ENCODE data around the gene RELL2. TPM values are rescaled to one million over a fixed set of nuclear protein-coding genes. Genes with fewer than 3 reads are reported as not detected.

The RELL2 gene
- total RNA-seq = 0.44 and 1.9 TPM in 2 replicates

GRCh38 chr5:141636413-141637122 is at the start of gene RELL2, which contains the start of gene HDAC3:
RELL2 (plus strand) TSS chr5:141636997; CDS start chr5:141638226, 1,229 bp downstream.
HDAC3 (minus strand) TSS chr5:141636849; CDS start chr5:141636790, 59 bp downstream.

GRCh38 chr5:141618804-141619554 is 17.8 kb upstream of the RELL2 start, which contains the start of gene DIAPH1:
DIAPH1 (minus strand) TSS chr5:141619000; CDS start chr5:141618914, 86 bp downstream.

GRCh38 chr5:141650851-141651727 is 14.3 kb downstream of the RELL2 start, which contains the start of gene FCHSD1:
FCHSD1 (minus strand) TSS chr5:141651418; CDS start chr5:141651368, 50 bp downstream.

GRCh38 chr5:141681695-141682641 is 45.2 kb downstream of the RELL2 start, which contains the start of gene ARAP3:
ARAP3 (minus strand) TSS chr5:141682230; CDS start chr5:141680486, 1,744 bp downstream.

Other genes starting within 250 kb of the RELL2 start
- 14.1 and 14.6 TPM in 2 replicates for gene PCDHGB4, start 249.3 kb upstream of the RELL2 start, total RNA-seq
- gene PCDHGA8, start 244.4 kb upstream of the RELL2 start, total RNA-seq = 1.4 and 1.5 TPM in 2 replicates
- gene PCDHGB5, start 239.1 kb upstream of the RELL2 start, total RNA-seq = 32.0 and 38.0 TPM in 2 replicates
- gene PCDHGA9, start 234.2 kb upstream of the RELL2 start, total RNA-seq = 5.3 and 6.2 TPM in 2 replicates
- 2.6 and 3.6 TPM in 2 replicates for gene PCDHGB6, start 229.0 kb upstream of the RELL2 start, total RNA-seq
- gene PCDHGA10, start 224.0 kb upstream of the RELL2 start, total RNA-seq = 8.7 and 11.3 TPM in 2 replicates
- gene PCDHGB7, start 219.3 kb upstream of the RELL2 start, total RNA-seq = 19.9 and 21.6 TPM in 2 replicates
- 15.6 and 18.8 TPM in 2 replicates for gene PCDHGA11, start 215.9 kb upstream of the RELL2 start, total RNA-seq
- gene PCDHGA12, start 206.5 kb upstream of the RELL2 start, total RNA-seq = 41.9 and 43.9 TPM in 2 replicates
- 95.9 and 108 TPM in 2 replicates for gene PCDHGC3, start 161.0 kb upstream of the RELL2 start, total RNA-seq
- gene PCDHGC4, start 152.0 kb upstream of the RELL2 start, total RNA-seq = 1.1 and 26.8 TPM in 2 replicates
- gene PCDHGC5, start 147.9 kb upstream of the RELL2 start, total RNA-seq = 2.1 and 2.9 TPM in 2 replicates
- 26.5 and 32.1 TPM in 2 replicates for gene DIAPH1, start 18.0 kb upstream of the RELL2 start, total RNA-seq
- gene HDAC3, start 148 bp upstream of the RELL2 start, total RNA-seq = 32.7 and 38.1 TPM in 2 replicates
- 6.5 and 6.7 TPM in 2 replicates for gene FCHSD1, start 14.4 kb downstream of the RELL2 start, total RNA-seq
- gene ARAP3, start 45.2 kb downstream of the RELL2 start, total RNA-seq = 6.2 and 7.1 TPM in 2 replicates
- 3.3 and 4.9 TPM in 2 replicates for gene PCDH1, start 241.4 kb downstream of the RELL2 start, total RNA-seq